PFSK-1 (cell line): ENCODE data around the gene TOX3.

ENCODE experiments used
- FOXP2 ChIP-seq: optimal IDR thresholded peaks from 2 replicates; pipeline ENCODE3; 2011; ENCODE audit warnings: borderline replicate concordance, control low read depth, inconsistent platforms; ENCODE audit not compliant: insufficient read depth; ENCODE audit errors: extremely low read length, extremely low read depth
- POLR2AphosphoS5 ChIP-seq: IDR thresholded peaks from 2 replicates; pipeline ENCODE4 v1.6.1; 2012; ENCODE audit warnings: low read depth, mild to moderate bottlenecking, control low read depth, low read length, moderate library complexity
- TAF1 ChIP-seq: IDR thresholded peaks from 2 replicates; pipeline ENCODE4 v1.6.1; 2012; ENCODE audit warnings: low read length, control low read depth, borderline replicate concordance; ENCODE audit not compliant: insufficient read depth

DNA sequence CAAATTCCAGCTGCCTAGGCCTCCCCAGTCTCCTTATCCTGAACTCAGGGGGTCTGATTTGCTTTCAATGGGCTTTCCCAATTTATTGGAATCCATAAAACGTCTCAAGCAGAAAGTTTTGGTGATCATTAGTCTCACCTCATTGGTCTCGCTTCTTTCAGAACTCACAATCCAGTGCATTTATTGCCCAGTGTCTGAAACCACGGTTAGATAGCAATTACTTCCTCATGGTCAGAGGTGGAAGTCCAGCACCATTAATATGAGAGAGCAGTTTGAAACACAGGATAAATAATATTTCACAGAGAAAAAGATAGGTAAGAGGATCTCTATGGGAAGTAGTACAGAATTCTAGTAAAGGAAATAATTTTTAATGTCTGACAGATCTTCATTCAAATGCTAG, 128.7 kb downstream of the TOX3 start:
- no peak for TF ChIP-seq POLR2AphosphoS5
- TF ChIP-seq FOXP2 = no peak
- TF ChIP-seq TAF1 = no peak
